Right cardiac atrium (tissue), 5 donors: Measurements from ENCODE around the gene MB21D2. TPM values are rescaled to one million over a fixed set of nuclear protein-coding genes. Genes with fewer than 3 reads are reported as not detected.

ENCODE experiments used
- ATAC-seq, 2 donors: fragments of 200-7000 bp; cut with Tn5 transposase; one replicate each; pipeline versions ENCODE4 v1.8.0 to v1.9.1; 2020; ENCODE audit warnings: moderate library complexity in 2 of 2, mild to moderate bottlenecking in 1 of 2
- DNase-seq, 3 donors: peaks; one replicate each; pipeline ENCODE4 v3.0.0-alpha.2; 2020
- H3K27ac ChIP-seq: one replicate; pipeline ENCODE4 v1.5.1; 2013; ENCODE audit warnings: mild to moderate bottlenecking, low read length, control low read depth, moderate library complexity
- H3K27me3 ChIP-seq: one replicate; pipeline ENCODE4 v1.6.1; 2013; ENCODE audit not compliant: control insufficient read depth, insufficient read depth
- H3K4me1 ChIP-seq: one replicate; pipeline ENCODE4 v1.6.1; 2013; ENCODE audit warnings: low read length; ENCODE audit not compliant: control insufficient read depth, insufficient read depth
- H3K4me3 ChIP-seq: one replicate; pipeline ENCODE4 v1.5.1; 2013; ENCODE audit warnings: low read length, control low read depth
- H3K9me3 ChIP-seq: one replicate; pipeline ENCODE4 v1.6.1; 2013; ENCODE audit warnings: low read length; ENCODE audit not compliant: control insufficient read depth
- WGBS: extraction: QIAGEN DNeasy Blood & Tissue Kit; methylation state at CpG from one replicate; pipeline ENCODE4 v1.1.7; 2013; 5-methylcytosine and 5-hydroxymethylcytosine counted together
- intact Hi-C, 4 donors: fragments of 100-400 bp; cut with DNase I; formaldehyde crosslinking; loops; one replicate each; pipeline versions ENCODE4 v1.11.0 to v1.14.0; 2022 to 2023
- polyA plus RNA-seq: library from polyadenylated mRNA; stranded (reverse); fragments of 200-250 nt; gene quantifications from one replicate; pipeline ENCODE4 v1.2.3, GENCODE V29; 2013
- total RNA-seq, 4 donors: library from RNA; stranded (reverse); fragmentation: NEBNext Ultra II Directional; extraction: Animal tissue kit (Norgen Biotek cat#: 25700); gene quantifications; one replicate each; pipeline ENCODE4 v1.2.1, GENCODE V29; 2021
- donor health status: healthy with polysubstance abuse.
- donor health status: DM: no; HTN: yes; CAD: no.
- donor health status: DM: no; HTN: no; CAD: no.
- donor health status: DM: no; HTN: yes; CAD: no; lungs with severe emphysema.
- donor health status: DM: yes; HTN: yes; CAD: no.

MB21D2 gene
- total and polyA plus RNA-seq, 5 donors: 1.3 to 3.9 (median 3.5) TPM

DNA sequence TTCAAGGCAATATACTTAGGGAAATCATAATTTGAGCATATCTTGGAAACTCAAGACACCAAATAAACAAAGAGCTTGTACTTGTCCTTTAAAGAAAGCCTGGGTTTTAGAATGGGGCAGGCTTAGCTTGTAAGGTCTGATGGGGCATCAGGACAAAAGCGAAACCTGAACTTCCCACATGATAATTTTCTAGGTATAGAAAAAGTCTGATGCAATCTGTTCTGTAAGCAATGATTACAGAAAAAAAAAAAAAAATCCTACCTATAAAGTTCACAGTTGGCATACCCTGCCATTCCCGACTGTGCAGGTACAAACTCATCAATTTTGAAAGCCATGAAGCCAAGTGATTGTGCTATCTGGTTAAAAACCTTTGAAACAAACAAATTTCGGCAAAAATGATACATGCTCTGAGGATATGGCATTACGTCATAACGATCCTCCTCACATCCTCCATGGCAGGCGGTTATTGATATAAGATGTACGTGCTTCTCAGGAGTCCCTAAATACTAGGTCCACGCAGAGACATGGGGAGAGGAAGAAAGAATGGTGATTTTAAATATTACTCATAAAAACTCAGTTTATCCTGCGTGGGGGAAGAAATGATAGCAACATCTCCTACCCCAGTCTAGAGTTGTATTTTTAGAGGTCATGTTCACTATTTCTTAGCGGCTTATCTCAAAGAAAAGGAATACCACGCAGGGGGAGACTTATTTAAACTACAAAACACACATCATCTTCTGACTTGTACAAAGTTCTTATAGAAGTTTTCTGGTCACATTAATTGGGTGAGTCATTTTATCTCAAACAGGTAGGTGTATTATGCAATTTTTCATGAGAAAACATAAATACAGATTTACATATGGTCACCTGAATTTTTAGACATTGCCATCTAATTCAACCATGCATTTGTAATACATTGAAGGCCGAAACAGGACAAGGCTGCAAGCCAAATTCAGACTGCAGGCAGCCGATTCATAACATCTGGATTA is 27.0 kb downstream of the MB21D2 start:
- H3K9me3 ChIP-seq: no peaks in the 10 kb centered on the region
- intact Hi-C loops: no loop called here
- no peaks in the 10 kb centered on the region for H3K27me3 ChIP-seq
- ATAC-seq (no peak), DNase-seq (no peak)
- 94% methylated on average over 13 of the region's 13 CpGs for WGBS
- H3K4me3 ChIP-seq: no peak overlapping the region
- peaks cover 4% of the 10 kb centered on the region for H3K4me1 ChIP-seq
- H3K27ac ChIP-seq: no peak overlapping the region

DNA sequence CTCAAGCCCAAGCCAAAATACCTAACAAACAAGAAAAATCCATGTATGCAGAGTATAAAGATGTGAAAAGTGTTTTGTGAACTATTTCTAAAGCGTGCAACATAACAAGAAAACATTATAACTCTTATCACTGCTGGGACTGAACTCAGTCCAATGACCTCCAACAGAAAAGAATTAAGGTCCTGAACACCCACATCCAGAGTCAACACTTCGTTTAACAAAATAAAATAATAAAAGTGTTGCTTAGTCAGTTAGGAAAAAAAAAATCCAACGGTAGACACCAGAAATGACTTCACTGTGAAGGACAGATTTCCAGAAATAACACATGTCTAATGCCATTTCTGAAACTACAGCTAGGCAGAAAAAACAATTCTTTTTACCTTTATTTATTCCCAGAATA is 28.0 kb downstream of the MB21D2 start:
- no peaks in the 10 kb centered on the region for H3K9me3 ChIP-seq
- intact Hi-C loops: no loop called here
- H3K4me3 ChIP-seq: no peak overlapping the region
- peak; percentile 37 to 58 for ATAC-seq
- no peak overlapping the region for H3K27ac ChIP-seq
- DNase-seq: no peak
- H3K27me3 ChIP-seq: no peaks in the 10 kb centered on the region
- 27% methylated on average over 3 of the region's 3 CpGs for WGBS
- peaks cover 4% of the 10 kb centered on the region for H3K4me1 ChIP-seq

GRCh38 chr3:192888190-192888589 is 29.5 kb downstream of the MB21D2 start:
- intact Hi-C loops: no loop called here
- ATAC-seq (no peak), DNase-seq (no peak)
- Histone ChIP-seq H3K4me3 (no peak overlapping the region), H3K9me3 (no peaks in the 10 kb centered on the region), H3K4me1 (peaks cover 4% of the 10 kb centered on the region), H3K27ac (no peak overlapping the region), H3K27me3 (no peaks in the 10 kb centered on the region)
- 88% methylated on average over 5 of the region's 5 CpGs for WGBS

- intact Hi-C loops: no loop called here
These were observed 30.0 kb downstream of the MB21D2 start for GRCh38 chr3:192887701-192888100.

GRCh38 chr3:192887047-192887446 is 30.6 kb downstream of the MB21D2 start:
- Histone ChIP-seq H3K27ac (no peak overlapping the region), H3K9me3 (no peaks in the 10 kb centered on the region), H3K4me1 (peaks cover 3% of the 10 kb centered on the region), H3K27me3 (no peaks in the 10 kb centered on the region), H3K4me3 (no peak overlapping the region)
- ATAC-seq (peak; percentile 59 to 89), DNase-seq (peak in 1 of 3 donors; percentile 37)
- intact Hi-C loops: no loop called here
- WGBS: 65% methylated on average over 9 of the region's 9 CpGs

More at GRCh38 chr3:192887701-192888100, 30.0 kb downstream of the MB21D2 start:
- peaks cover 3% of the 10 kb centered on the region for H3K4me1 ChIP-seq
- no peaks in the 10 kb centered on the region for H3K27me3 ChIP-seq
- no peak overlapping the region for H3K27ac ChIP-seq
- ATAC-seq: no peak
- H3K9me3 ChIP-seq: no peaks in the 10 kb centered on the region
- 95% methylated on average over 7 of the region's 7 CpGs for WGBS
- DNase-seq: no peak
- H3K4me3 ChIP-seq: no peak overlapping the region

GRCh38 chr3:192884777-192885773 is 32.6 kb downstream of the MB21D2 start:
- Histone ChIP-seq H3K4me3 (no peak overlapping the region), H3K27me3 (no peaks in the 10 kb centered on the region), H3K27ac (no peak overlapping the region), H3K4me1 (peaks cover 3% of the 10 kb centered on the region), H3K9me3 (no peaks in the 10 kb centered on the region)
- DNase-seq (no peak), ATAC-seq (no peak)
- intact Hi-C loops: no loop called here
- WGBS: 50% methylated on average over 8 of the region's 8 CpGs

DNA sequence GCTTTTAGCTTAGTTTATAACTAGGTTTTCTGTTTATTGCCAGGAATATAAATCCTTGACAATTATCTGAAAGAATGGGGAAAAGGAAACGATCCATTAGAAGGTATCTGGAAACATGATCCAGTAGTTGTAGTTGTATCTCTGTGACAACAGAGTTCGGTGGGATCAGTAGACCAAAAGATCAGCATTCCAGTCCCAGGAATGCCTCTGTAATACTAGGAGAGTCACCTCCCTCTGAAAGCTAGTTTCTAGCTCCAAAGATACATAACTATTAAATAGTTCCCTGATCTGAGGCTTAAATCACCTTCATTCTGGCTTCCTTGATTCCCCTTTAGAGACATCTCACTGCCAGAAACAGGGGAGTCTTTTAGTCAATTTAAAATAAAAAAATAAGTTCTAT is 34.1 kb downstream of the MB21D2 start:
- Histone ChIP-seq H3K27ac (no peak overlapping the region), H3K27me3 (no peaks in the 10 kb centered on the region), H3K4me1 (peaks cover 3% of the 10 kb centered on the region), H3K9me3 (no peaks in the 10 kb centered on the region), H3K4me3 (no peak overlapping the region)
- ATAC-seq (no peak), DNase-seq (no peak)
- intact Hi-C loops: no loop called here
- WGBS: 83% methylated on average over 2 of the region's 2 CpGs

DNA sequence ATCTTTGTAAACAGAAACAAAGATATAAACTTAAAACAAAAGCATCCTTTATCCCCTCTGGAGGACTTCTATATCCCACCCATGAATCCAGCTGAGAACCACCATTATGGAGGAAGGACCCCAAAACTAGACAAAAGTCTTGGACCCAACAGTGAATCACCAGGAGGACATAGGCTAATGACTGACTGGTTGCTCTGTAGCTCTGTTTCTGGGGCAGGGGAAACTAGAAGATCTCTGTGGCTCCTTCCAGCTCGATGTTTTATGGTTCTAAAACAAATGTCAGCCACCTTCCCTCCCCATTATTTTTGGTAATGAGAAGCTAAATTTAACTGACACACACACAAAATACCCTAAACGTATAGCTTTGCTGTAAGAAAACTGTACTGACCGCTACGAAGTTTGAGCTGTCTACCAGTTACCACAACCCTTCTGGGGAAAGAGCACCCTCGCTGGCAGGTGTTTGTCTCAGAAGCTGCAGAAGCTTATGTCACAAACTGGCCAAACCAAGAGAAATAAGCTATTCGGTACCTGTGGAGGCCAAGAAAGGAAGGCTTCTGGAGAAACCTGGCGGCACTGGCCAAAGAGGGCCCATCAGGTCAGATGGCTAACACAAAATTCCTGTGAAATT is 36.4 kb downstream of the MB21D2 start:
- H3K27ac ChIP-seq: no peak overlapping the region
- WGBS: 78% methylated on average over 7 of the region's 7 CpGs
- peaks cover 3% of the 10 kb centered on the region for H3K4me1 ChIP-seq
- no peaks in the 10 kb centered on the region for H3K9me3 ChIP-seq
- H3K4me3 ChIP-seq: no peak overlapping the region
- no peak for ATAC-seq
- no peaks in the 10 kb centered on the region for H3K27me3 ChIP-seq
- no peak for DNase-seq
- intact Hi-C loops: no loop called here

GRCh38 chr3:192880313-192880712 is 37.3 kb downstream of the MB21D2 start:
- H3K4me3 ChIP-seq: no peak overlapping the region
- intact Hi-C loops: no loop called here
- no peaks in the 10 kb centered on the region for H3K27me3 ChIP-seq
- H3K4me1 ChIP-seq: peaks cover 6% of the 10 kb centered on the region
- ATAC-seq (no peak), DNase-seq (no peak)
- no peaks in the 10 kb centered on the region for H3K9me3 ChIP-seq
- WGBS: 70% methylated on average over 6 of the region's 6 CpGs
- no peak overlapping the region for H3K27ac ChIP-seq

DNA sequence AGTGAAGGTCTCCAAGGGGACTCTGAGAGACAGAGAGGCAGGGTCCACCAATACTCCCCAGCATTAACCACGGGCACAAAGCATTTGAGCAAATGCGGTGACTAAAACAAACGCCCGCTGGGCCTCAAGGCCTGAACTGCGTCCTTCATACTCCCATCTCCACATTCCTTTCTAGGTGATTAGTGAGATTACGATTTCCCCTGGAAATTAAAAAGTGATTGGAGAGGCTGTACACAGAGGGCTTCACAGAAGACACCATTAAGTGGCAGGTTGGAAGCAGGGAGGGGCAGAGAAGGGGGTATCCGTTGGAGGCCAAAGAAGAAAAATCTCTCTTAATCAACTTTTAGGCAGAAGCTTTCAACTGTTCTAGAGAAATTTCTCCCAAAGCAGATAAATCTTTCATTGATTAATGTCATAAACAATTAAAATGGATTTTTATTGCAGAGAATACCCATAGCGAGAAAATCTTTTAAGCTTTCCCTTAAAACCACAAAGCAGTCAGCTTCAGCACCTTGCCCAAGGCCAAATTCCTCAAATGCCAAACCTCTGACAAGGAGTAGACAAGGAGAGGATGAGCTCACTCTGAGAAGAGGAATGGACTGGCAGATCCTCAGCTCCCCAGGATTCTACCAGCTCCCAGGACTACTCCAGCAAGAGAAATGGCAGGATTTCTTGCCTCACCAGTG is 38.2 kb downstream of the MB21D2 start:
- DNase-seq: no peak
- H3K9me3 ChIP-seq: no peaks in the 10 kb centered on the region
- WGBS: 74% methylated on average over 8 of the region's 8 CpGs
- intact Hi-C loops: no loop called here
- H3K4me1 ChIP-seq: peaks cover 6% of the 10 kb centered on the region
- peak; percentile 60 to 71 for ATAC-seq
- no peak overlapping the region for H3K27ac ChIP-seq
- no peaks in the 10 kb centered on the region for H3K27me3 ChIP-seq
- H3K4me3 ChIP-seq: no peak overlapping the region
